Activated CD4-positive, alpha-beta T cell treated with anti-CD3 and anti-CD28 coated beads for 48 hours (primary cell): ENCODE results near the gene PRSS56.

Experiments
- DNase-seq: peaks from one replicate; pipeline ENCODE4 v3.0.0-alpha.2; 2020

Gene PRSS56

DNA sequence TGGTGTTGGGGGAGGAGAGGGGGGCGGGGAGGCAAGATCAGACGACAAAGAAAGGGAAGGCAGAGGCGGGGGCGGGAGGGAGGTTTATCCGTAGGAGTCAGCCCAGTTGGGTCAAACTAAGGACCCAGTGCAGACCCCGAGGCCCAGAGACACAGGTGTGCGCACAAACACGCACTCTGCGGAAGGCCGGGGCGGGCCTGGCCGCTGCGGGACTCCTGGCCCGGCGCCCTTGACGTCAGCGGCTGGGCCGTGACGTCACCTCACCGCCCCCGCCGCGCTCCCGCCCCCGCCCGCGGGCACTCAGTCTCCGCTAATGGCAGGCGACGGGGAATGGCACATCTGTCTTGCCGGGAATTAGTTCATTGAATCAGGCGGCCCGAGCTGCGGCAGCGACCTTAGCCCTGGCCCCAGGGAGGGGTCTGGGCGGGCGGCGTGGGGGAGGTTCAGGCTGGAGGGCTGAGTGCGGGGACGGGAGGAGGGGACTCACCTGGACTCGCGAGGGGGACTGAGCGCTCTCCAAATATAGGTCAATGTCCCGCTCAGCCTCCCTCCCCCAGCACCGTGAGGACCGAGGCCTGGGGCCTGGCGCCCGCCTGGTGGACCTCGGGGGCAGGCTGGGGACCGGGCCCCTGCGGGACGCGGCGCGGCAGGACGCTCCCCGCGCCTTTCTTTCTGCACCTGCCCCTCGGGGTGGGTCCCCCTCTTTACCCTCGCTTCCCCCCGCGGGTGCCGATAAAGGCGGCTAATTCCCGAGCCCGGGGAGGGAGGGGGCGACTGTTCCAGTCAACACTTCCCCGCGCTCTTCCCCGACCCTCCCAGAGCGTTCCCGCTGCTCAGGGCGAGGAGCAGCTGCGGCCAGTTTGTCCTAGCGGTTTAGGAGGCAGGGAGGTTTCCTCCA, 17.0 kb upstream of the PRSS56 start:
- peak; percentile 42 for DNase-seq

DNA sequence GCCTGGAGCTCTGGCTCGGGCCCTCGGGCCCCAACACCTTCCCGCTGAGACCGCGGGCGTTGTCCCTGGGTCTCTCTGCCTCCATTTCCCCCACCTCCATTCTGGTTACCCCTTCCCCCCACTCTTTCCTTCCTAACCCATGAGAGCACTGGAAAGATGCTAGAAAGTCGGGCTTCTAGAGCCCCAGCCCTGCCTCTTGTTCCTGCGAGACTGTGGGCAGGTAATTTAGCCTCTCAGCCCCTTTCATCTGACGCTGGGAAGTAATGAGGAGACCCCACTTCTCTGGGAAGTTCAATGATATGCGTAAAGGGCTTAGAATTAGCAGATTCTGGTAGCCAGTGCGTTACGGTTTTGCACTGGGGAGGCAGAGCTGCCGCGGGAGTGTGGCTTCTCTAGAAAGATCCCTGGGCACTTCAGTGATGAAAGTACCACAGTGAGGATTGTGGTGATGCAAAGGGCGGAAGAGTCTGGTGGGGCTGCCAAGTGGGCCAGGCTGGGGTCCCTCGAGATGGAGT, 16.3 kb upstream of the PRSS56 start:
- no peak for DNase-seq

DNA sequence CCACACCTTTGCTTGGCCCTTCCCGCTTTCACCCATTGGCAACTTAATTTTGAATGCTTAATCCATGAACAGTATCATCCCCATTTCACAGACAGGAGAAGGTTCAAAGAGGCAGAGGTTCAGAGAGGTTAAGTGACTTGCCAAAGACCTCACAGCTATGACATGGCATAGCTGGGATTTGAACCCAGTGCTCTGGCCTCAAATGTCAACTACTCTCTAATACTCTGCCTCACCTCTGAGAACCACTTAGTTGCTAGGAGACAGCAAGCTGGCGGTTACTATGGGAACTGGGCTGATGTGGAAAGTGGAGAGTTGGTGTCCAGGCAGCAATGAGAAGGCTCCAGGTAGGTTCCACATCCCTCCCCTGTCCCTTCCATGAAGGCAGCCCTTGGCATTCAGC, 15.8 kb upstream of the PRSS56 start:
- DNase-seq, result no peak

DNA sequence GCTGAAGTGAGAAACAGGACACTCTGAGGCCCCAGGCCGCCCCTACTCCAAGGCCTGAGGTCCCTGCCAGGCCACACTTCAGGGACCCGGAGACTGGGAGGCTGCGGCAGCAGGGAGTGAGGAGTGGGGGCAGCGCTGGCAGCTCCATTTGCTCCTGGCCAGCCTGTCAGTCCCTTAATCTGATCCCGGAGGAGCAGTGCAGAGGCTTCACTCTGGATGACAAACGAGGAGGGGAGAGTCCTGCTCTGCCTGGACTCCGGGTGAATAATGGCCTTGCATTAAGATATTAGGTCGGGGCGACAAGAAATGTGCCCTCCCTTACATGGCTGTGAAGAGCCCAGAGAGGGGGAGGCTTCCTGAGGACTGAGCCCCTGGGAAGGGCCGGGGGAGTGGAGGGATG, 14.3 kb upstream of the PRSS56 start:
- no peak for DNase-seq

DNA sequence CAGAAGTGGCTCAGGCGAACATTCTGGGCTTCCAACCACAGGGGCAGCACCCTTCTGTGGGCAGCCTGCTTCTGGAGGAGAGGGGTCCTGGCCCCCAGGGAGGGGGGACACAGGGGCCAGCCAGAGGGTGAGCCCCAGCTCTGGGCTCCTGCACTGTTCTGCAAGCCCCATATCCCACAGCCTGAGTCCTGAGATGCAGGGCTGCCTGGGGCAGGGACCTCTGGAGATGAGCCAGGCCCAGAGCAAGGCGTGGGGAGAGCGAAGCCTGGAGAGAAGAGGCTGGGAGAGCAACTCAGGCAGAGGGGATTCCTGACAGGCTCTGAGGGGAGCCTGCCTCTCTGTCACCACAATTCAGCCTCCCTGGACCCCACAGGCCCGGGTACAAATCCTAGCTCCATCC, 13.5 kb upstream of the PRSS56 start:
- no peak for DNase-seq

DNA sequence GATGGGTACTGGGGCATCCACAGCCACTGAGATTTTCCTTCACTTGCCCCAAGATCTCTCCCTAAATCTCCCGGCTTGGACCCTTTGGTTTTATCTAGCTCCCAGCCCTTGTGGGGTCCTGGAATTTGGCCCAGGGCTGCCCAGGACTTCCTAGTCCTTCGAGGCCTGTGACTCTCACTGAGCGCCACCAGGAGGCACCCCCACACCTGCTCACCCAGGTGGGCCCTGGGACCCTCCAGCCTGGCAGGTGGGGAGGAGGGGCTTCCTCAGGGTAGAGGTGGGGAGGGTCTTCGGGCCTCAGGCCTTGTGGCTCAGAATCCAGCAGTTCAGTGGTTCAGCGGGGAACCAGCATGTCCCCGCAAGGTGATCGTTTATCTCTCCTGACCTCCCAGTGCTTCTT, 11.9 kb upstream of the PRSS56 start:
- DNase-seq, result no peak

DNA sequence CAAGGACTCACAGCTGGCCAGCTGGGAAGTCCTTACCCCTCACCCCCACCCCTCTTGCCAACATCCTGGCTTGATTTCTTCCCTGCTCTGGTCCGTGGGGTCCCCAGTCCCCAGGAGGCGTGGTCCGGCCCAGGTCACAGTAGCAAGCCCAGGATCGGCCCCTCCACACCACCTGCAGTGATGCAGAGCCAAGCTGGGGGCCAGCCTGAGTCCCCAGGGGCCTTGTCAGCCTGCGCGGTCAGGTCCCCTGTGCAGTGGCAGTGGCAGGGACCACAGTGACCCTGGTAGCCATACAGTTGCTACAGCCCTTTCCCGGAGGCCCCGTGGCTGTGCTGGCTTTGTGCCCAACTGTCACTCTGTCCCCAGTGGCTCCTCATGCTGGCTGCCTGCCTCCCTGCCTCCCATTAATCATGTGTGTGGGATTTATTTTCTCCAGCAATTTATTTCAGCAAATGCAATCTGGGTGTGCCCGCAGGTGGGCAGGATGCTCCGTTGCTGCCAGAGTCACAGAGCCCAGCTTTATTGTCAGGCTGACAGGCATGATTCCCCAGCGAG, 8.8 kb upstream of the PRSS56 start:
- no peak for DNase-seq

DNA sequence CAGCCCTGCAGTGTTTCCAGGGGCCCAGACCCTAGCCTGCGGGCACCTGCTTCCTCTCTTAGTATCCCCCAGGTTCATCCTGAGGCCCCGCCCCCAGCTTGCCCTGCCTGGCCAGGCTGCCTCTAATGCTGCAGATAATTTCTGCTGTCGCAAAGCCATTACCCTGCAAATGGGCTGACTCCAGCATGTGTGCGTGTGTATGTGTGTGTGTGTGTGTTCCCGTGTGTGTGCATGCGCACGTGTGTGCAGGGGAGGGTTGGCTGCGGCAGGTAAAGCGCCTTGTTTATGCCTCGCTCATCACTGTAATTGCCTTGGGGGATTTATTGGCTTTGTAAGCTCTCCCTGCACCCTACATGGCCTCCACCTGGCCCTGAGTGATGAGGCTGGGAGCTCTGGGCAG, 7.6 kb upstream of the PRSS56 start:
- no peak for DNase-seq

DNA sequence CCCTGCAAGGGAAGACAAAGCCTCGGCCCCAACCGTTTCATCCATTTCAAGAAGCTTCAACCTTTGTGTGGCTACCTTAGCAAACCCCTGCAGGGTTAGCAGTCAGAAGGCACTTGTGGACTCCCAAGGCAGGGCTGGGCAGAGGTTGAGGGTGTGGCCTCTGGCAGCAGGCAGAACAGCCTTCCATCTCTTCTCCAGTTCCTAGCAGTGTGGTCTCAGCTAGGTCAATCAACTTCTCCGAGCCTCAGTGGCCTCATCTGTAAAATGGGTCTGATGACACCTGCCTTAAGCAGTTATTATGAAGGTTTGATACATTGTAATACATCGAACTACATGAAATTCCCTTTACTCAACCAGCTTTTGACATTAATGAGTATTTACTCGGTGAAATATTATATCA, 6.8 kb upstream of the PRSS56 start:
- no peak for DNase-seq

DNA sequence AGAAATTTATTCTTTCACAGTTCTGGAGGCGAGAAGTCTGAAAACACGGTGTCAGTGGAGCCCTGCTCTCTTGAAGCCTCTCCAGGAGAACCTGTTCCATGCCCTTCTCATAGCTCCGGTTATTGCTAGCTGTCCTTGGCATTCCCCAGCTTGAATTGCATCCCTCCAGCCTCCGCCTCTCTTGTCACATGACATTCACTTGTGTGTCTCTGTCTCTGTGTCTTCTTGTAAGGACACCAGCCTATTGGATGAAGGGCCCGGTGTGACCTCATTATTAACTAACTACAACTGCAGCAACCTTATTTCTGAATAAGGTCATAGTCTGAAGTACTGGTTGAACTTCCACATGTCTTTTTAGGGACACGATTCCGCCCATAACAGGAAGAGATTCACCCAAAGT, 4.5 kb upstream of the PRSS56 start:
- DNase-seq, result no peak

DNA sequence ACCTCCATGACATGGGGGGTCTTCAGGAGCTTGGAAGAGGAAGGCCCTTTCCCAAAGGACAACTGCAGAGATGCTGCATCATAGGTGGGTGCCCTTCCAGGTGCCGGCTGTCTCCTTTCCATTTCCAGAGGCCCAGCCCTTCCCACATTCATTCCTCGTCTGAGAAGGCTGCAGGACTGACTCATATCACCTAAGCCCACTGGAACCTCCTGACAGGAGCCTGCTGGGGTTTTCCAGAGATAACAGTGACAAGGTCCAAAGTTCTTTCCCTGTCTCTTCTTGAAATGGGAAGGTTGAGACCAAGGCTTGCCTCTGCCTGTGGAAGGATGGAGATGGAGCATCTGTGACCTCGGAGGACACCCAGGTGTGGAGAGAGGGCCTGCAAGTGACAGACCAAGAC, 3.6 kb upstream of the PRSS56 start:
- DNase-seq, result no peak

DNA sequence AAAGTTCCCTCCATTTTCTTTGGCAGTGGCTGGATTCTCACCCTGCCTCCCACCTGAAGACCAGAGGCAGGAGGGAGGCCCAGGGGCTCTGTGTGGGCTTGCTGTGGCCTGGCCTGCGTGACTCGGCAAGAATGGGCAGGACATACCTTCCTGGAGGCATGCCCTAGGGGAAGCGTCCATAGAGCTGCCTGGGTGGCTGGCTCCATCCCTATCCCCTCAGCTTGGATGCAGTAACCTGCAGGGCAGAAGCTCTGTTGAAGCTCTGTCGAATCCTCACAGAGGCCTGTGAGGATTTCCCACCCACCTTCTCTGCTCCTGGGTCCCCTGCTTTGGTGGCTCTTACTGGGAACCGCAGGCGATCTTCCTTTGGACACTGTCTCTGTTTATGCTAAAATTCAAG, 1.3 kb upstream of the PRSS56 start:
- DNase-seq, result no peak

DNA sequence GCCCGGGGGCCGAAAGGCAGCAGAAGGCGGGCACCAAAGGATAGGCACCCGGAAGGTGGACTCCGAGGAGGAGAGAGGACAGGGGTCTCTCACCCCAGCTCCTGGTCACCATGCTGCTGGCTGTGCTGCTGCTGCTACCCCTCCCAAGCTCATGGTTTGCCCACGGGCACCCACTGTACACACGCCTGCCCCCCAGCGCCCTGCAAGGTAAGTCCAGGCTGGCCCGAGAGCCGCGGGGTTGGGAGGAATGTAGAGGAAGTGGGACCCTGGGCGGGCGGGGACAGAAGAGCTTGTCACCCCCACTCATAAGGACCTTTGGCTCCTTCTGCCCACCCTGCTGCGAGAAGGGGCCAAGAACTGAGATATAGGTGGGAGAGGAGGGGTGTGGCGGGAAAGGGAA, 301 bp downstream of the PRSS56 start:
- DNase-seq, result no peak

DNA sequence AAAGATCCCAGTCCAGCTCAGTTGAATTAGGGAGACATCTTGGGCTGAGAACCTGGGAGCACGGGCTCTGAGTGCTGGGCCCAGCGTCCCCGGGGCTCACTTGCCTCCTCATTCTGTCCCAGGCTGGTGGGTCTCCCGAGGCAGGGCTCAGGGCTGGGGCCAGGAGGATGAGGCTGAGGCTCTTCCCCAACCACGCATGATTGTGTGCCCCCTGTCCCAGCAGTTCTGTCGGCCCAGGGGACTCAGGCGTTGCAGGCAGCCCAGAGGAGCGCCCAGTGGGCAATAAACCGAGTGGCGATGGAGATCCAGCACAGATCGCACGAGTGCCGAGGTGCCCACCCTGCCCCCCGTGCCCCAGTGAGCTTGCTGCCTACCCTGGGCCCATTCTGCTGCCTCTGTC, 910 bp downstream of the PRSS56 start:
- DNase-seq, result no peak

DNA sequence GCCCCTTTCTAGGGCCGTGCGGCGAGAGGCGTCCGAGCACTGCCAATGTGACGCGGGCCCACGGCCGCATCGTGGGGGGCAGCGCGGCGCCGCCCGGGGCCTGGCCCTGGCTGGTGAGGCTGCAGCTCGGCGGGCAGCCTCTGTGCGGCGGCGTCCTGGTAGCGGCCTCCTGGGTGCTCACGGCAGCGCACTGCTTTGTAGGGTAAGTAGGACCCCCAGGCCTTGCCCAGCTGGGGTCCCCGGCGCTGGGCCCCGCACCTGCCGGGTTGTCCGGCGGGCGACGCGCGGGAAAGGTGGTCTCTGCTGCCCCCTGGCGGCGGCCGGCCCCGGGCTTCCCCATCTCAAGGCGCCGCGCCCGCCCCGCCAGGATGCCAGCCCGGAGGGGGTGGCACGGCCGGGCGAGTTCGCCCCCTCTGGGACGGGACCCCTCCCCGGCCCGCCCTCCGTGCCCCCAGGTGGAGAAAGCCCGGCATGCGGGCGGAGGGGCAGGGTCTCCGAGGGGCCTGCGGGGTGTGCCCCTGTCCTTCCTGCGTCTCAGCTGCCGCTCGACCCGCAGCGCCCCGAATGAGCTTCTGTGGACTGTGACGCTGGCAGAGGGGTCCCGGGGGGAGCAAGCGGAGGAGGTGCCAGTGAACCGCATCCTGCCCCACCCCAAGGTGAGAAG, 1.9 kb downstream of the PRSS56 start:
- peak; percentile 76 for DNase-seq

DNA sequence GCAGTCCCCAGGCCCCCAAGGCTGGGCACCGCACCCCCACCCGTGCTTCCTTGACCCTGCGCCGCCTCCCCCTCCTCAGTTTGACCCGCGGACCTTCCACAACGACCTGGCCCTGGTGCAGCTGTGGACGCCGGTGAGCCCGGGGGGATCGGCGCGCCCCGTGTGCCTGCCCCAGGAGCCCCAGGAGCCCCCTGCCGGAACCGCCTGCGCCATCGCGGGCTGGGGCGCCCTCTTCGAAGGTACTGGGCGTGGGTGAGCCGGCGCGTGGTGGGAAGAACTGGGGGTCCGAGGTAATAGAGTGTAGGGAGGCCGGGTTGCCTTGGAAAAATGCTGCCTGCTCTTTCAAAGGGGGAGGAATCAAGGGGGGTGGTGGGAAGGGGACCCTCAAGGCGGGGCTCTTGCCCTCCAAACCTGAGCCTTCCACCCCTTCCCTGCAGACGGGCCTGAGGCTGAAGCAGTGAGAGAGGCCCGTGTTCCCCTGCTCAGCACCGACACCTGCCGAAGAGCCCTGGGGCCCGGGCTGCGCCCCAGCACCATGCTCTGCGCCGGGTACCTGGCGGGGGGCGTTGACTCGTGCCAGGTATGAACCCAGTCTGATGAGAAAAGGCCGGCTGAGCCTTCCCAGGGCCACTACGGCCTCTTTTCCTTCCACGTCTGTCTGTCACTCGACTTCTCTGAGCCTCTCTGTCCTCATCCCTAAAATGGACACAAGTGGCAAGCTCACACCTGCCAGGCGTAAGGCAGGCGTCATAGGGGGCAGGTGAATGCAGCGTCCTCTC, 2.6 kb downstream of the PRSS56 start:
- no peak for DNase-seq

DNA sequence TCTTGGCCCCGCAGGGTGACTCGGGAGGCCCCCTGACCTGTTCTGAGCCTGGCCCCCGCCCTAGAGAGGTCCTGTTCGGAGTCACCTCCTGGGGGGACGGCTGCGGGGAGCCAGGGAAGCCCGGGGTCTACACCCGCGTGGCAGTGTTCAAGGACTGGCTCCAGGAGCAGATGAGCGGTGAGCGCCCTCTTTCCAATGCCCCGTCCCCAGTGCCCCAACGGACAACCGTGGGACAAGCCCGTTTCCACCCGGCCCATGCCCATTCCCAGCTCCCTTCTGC, 3.2 kb downstream of the PRSS56 start:
- DNase-seq, result no peak

DNA sequence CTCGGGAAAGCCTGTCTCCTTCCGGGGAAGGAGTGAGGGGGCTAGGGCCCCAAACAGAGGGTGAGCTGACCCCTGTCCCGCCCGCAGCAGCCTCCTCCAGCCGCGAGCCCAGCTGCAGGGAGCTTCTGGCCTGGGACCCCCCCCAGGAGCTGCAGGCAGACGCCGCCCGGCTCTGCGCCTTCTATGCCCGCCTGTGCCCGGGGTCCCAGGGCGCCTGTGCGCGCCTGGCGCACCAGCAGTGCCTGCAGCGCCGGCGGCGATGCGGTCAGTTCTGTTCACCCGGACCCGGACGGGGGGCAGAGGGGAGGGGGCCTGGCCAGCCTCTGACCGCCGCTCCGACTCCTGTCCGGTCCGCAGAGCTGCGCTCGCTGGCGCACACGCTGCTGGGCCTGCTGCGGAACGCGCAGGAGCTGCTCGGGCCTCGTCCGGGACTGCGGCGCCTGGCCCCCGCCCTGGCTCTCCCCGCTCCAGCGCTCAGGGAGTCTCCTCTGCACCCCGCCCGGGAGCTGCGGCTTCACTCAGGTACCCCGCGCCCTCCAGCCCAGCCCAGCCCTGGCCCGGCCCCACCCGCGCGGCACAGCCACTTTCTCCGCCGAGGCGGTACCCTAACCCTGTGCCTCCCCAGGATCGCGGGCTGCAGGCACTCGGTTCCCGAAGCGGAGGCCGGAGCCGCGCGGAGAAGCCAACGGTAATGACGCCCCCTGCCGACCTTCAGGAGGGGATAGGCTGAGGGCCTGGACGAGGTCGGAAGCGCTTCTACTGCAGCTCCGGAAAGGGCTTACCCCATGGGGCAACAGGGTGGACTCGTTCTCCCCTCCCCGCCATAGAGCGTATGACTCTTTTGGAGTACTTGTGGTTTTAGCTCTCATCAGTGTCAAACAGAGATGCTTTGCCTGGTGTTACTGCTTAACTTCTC, 3.8 kb downstream of the PRSS56 start:
- peak; percentile 56 for DNase-seq

DNA sequence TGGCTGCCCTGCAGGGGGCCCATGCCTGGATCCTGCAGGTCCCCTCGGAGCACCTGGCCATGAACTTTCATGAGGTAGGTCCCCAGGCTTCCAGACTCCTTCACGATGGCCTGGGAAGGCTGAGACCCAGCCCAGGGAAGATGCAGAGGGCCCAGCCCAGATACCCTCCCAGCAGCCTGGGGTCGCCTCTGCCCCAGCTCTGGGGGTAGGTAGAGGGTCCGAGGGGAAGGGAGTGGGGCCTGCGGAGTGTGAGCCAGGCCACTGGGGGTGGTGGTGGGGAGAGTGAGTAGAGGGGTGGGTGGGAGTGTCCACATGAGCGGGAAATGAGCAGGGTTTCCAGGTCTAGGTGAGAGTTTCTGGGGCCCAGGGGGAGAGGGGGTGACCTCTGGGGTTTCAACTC, 4.6 kb downstream of the PRSS56 start:
- DNase-seq, result no peak

DNA sequence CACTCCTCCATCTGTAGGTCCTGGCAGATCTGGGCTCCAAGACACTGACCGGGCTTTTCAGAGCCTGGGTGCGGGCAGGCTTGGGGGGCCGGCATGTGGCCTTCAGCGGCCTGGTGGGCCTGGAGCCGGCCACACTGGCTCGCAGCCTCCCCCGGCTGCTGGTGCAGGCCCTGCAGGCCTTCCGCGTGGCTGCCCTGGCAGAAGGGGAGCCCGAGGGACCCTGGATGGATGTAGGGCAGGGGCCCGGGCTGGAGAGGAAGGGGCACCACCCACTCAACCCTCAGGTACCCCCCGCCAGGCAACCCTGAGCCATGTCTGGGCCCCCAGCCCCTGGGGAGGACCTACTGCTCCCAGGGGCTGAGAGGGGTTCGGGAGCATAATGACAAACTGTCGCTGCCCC, 5.0 kb downstream of the PRSS56 start:
- no peak for DNase-seq

DNA sequence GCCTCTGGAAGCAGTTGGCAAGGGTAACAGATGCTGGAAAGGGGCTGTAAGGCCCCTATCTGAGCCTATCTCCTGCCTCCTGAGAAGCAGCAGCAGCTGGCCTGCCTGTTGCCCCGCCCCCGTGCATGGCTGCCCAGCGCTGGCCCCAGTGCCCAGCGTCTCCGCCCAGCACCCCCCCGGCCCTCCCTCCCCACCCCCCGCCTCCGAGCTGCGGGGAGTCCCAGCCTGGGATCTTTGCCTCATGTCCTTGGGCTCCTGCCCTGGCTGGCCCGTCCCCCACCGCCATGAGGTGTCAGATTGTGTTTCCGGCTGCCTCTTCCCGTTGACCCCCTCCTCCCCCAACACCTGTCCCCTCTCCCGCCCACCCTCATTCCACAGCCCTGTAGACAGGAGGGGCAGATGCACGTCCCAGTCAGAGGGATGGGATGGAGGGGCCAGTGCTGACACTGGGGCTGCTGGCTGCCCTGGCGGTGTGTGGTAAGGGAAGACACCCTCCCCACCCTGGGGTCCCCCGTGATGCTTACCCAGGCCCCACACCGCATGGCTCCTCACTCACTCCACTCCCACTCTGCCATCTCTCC, 5.7 kb downstream of the PRSS56 start, which contains the start of gene CHRND:
TSS of gene CHRND (plus strand) at position 370 of the 581 bp plus-strand sequence. CDS start at position 426, 56 bp downstream.
- DNase-seq, result no peak
